LNCaP clone FGC (cell line): ENCODE measurements around the gene ILF2.

Source experiments
- DNase-seq: peaks from one replicate; pipeline ENCODE4 v3.0.0-alpha.2; 2011; ENCODE audit warnings: low read depth
- H3K4me3 ChIP-seq: 2 replicates; pipeline ENCODE4 v1.5.1; 2011; ENCODE audit warnings: mild to moderate bottlenecking, low read depth, low read length, control low read depth
- TF ChIP-seq, protein P1 (sequence below): IDR thresholded peaks from 2 replicates; pipeline ENCODE4 v1.5.1; 2012; ENCODE audit warnings: mild to moderate bottlenecking; ENCODE audit not compliant: control insufficient read depth, insufficient read depth; ENCODE audit errors: extremely low read depth

ILF2 gene

DNA sequence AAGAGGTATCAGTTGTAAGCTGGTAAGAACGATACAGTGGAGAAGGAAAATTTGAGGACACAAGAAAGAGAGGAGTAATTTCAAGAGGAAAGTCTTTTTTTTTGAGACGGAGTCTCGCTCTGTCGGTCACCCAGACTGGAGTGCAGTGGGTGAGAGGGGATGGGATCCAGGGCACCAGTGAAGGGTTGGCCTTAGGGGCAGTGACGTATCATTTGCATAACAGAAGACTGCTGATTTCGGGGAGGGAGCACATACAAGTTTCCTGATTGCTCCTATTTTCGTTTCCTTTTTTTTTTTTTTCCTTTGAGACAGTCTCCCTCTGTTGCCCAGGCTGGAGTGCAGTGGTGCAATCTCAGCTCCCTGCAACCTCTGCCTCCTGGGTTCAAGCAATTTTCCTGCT, 47.7 kb downstream of the ILF2 start:
- H3K4me3 ChIP-seq: no peak overlapping the region
- TF ChIP-seq, protein P1, sequence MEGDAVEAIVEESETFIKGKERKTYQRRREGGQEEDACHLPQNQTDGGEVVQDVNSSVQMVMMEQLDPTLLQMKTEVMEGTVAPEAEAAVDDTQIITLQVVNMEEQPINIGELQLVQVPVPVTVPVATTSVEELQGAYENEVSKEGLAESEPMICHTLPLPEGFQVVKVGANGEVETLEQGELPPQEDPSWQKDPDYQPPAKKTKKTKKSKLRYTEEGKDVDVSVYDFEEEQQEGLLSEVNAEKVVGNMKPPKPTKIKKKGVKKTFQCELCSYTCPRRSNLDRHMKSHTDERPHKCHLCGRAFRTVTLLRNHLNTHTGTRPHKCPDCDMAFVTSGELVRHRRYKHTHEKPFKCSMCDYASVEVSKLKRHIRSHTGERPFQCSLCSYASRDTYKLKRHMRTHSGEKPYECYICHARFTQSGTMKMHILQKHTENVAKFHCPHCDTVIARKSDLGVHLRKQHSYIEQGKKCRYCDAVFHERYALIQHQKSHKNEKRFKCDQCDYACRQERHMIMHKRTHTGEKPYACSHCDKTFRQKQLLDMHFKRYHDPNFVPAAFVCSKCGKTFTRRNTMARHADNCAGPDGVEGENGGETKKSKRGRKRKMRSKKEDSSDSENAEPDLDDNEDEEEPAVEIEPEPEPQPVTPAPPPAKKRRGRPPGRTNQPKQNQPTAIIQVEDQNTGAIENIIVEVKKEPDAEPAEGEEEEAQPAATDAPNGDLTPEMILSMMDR: no peak
- DNase-seq: no peak

DNA sequence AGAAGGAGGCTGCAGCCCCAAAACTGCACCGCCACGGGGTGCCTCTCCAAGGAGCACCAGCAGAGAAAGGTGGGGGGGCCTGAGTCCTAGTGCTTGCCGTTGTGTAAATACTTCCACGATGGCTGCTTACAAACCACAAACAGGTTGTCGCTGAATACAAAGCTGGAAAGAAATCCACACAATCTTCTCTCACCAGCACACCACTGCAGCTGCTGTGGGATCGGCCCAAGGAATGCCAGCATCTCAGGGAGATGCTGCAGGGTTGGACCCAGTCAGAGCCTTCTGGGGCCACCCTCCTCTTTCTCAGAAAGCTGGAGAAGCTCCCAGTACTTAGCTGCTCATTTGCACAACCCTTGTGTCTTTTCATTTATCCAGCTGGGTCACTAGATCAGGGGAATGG, 51.6 kb downstream of the ILF2 start:
- no peak overlapping the region for H3K4me3 ChIP-seq
- TF ChIP-seq, protein P1: no peak
- DNase-seq: no peak

DNA sequence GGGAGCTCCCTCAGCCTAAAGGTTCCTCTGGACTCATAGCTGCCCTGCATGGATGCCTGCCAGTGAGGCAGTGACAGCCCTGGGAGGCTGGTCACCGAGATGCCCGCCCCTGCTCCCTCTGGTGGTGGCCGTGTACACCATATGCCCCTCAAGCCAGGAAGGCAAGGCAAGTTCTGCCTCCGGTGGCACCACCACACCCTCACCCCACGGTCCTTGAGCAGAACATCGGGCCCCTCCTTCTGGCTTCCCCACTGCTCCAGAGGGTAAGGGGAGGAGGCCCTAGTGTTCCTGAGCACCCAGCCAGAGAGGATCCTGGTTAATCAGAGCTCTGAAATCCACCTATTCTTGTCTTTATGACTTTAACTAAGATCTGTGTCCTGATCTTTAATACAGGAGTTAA, 53.1 kb downstream of the ILF2 start:
- DNase-seq: no peak
- H3K4me3 ChIP-seq: no peak overlapping the region
- TF ChIP-seq, protein P1: no peak

DNA sequence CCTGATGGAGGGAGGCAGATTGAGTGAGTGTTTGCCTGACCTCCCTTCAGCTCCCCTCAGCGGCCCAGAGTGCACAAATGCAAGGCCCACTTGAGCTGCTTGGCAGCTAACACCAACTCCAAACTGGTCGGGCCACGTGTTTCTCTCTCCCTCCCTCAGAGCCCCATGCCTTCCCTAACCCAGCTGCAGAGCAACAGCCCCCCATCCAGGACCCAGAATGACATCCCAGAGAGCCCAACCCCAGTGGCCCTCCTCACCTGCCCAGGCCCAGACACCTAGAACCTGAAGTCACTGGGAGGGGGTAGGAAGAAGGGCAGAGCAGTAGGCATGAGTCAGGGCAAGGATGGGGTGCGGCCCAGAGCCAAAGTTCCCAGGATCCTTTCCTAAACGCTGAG, 53.9 kb downstream of the ILF2 start:
- no peak overlapping the region for H3K4me3 ChIP-seq
- TF ChIP-seq, protein P1: no peak
- no peak for DNase-seq

DNA sequence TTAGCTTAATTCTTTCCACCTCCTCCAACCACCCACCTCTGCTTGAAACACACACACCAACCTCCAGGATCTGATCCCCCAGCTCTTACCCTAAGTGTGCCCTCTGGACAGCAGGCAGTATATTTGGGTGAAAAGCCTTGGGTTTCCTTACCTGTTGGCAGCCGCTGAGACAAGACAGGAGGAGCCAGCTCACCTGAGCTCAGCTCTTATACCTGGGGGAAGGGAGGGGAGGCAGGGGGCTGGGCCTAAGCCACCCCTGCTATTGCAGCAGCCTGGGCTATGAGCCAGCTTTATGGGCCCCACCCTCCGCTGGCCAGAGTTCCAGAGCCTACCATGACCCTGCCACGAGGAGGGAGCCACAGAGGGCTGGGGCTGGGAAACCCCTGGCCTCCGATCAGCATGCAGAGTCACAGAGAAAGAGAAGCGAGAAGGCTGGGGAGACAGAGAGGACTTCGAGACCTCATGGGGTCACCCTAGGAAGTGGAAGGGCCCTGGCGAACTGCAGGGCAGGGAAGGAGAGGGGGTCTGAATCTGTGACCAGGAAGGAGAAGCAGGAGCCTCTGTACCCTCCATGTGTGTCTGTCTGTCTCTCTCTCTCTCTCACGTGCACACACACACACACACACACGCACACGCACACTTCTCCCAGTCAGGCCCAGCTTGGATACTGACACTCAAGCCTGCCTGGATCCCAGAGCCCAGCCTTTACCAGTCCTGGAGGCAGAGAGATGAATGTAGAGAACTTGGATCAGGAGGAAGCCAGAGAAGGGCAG, 54.5 kb downstream of the ILF2 start, which contains the start of gene S100A14:
TSS of gene S100A14 (minus strand) at position 182 of the 773 bp plus-strand sequence. CDS start 467 bp downstream, outside the sequence.
- TF ChIP-seq, protein P1: no peak
- no peak for DNase-seq
- no peak within 1 kb of the TSS for H3K4me3 ChIP-seq

DNA sequence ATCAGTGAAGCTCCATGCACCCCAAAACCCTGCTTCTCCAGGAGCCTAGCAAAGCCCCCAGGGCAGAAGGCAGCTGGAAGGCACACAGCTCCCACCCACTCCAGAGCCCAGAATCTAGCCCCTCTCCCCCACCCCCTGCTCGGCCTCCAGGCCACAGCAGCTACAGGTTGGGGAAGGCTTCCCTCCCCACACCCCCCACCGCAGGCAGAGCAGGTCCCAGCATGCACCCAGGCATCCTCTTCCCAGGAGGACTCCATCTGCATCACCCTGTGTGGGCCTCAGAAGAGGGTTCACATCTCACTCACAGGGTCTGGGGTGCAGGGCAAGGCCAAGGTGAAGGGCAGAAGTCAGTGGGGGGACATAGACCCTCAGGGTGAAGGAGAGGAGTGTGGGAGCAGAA, 55.4 kb downstream of the ILF2 start:
- no peak overlapping the region for H3K4me3 ChIP-seq
- TF ChIP-seq, protein P1: no peak
- DNase-seq: no peak

- no peak for DNase-seq
- H3K4me3 ChIP-seq: no peak overlapping the region
- TF ChIP-seq, protein P1: no peak
Measured at GRCh38 chr1:153614906-153615305, 55.9 kb downstream of the ILF2 start.
